ENCODE data around the gene FARS2. TPM values are rescaled to one million over a fixed set of nuclear protein-coding genes. Genes with fewer than 3 reads are reported as not detected.
A peak's percentile ranks its signal among the peaks of the same experiment; 100 is the strongest.

Gene FARS2
- total RNA-seq, 1 experiment from 2014 or later, result 24.7 TPM

- DNase-seq (ENCODE audit: low read depth), result peak; percentile 67
These were observed 26.1 kb downstream of the FARS2 start for GRCh38 chr6:5287205-5287965.

- DNase-seq (ENCODE audit: low read depth), result no peak
These were observed 26.6 kb downstream of the FARS2 start for GRCh38 chr6:5287966-5288297.

GRCh38 chr6:5290097-5290496 lies 28.8 kb downstream of the FARS2 start:
- no peak for DNase-seq (ENCODE audit: low read depth)

- DNase-seq (ENCODE audit: low read depth), result no peak
These were observed 29.2 kb downstream of the FARS2 start for GRCh38 chr6:5290500-5290899.

GRCh38 chr6:5292154-5292553 lies 30.8 kb downstream of the FARS2 start:
- DNase-seq (ENCODE audit: low read depth), result no peak

GRCh38 chr6:5293692-5294091 lies 32.4 kb downstream of the FARS2 start:
- no peak for DNase-seq (ENCODE audit: low read depth)

GRCh38 chr6:5294392-5295211 lies 33.3 kb downstream of the FARS2 start:
- no peak for DNase-seq (ENCODE audit: low read depth)

- DNase-seq (ENCODE audit: low read depth), result no peak
These were observed 34.3 kb downstream of the FARS2 start for GRCh38 chr6:5295623-5296022.

- no peak for DNase-seq (ENCODE audit: low read depth)
These were observed 39.0 kb downstream of the FARS2 start for GRCh38 chr6:5300206-5300764.

- DNase-seq (ENCODE audit: low read depth), result peak; percentile 59
These were observed 41.1 kb downstream of the FARS2 start for GRCh38 chr6:5302220-5302946.

- DNase-seq (ENCODE audit: low read depth), result peak; percentile 63
These were observed 41.8 kb downstream of the FARS2 start for GRCh38 chr6:5302995-5303622.

GRCh38 chr6:5303682-5304081 lies 42.4 kb downstream of the FARS2 start:
- DNase-seq (ENCODE audit: low read depth), result no peak

- no peak for DNase-seq (ENCODE audit: low read depth)
These were observed 44.8 kb downstream of the FARS2 start for GRCh38 chr6:5305968-5306626.

GRCh38 chr6:5307058-5307457 lies 45.7 kb downstream of the FARS2 start:
- no peak for DNase-seq (ENCODE audit: low read depth)

GRCh38 chr6:5308066-5308465 lies 46.8 kb downstream of the FARS2 start:
- peak; percentile 10 for DNase-seq (ENCODE audit: low read depth)

GRCh38 chr6:5314191-5314865 lies 53.0 kb downstream of the FARS2 start:
- DNase-seq (ENCODE audit: low read depth), result no peak

GRCh38 chr6:5315881-5316280 lies 54.6 kb downstream of the FARS2 start:
- DNase-seq (ENCODE audit: low read depth), result no peak

- no peak for DNase-seq (ENCODE audit: low read depth)
These were observed 55.6 kb downstream of the FARS2 start for GRCh38 chr6:5316951-5317350.

- no peak for DNase-seq (ENCODE audit: low read depth)
These were observed 57.4 kb downstream of the FARS2 start for GRCh38 chr6:5318617-5319272.

GRCh38 chr6:5323979-5324378 lies 62.7 kb downstream of the FARS2 start:
- no peak for DNase-seq (ENCODE audit: low read depth)
